Frontal cortex (tissue), 4 donors: ENCODE results near the gene BRD7. TPM values are rescaled to one million over a fixed set of nuclear protein-coding genes. Genes with fewer than 3 reads are reported as not detected.

Source experiments
- DNase-seq, 2 donors: peaks; one replicate each; pipeline ENCODE4 v3.0.0; 2012; ENCODE audit warnings: low spot score in 2 of 2
- FAIRE-seq: peaks from 2 replicates; lab custom pipeline; 2012; peaks lifted over from hg19 to GRCh38; lab: Jason Lieb, UNC
- total RNA-seq: library from RNA; depleted of rRNA; stranded (reverse); fragments of >200 nt; gene quantifications from one replicate; pipeline ENCODE4 v1.2.3, GENCODE V29; 2014
- donor health status: control.
- donor health status: control.
- donor health status: control.

The BRD7 gene
- 39.5 TPM for total RNA-seq

DNA sequence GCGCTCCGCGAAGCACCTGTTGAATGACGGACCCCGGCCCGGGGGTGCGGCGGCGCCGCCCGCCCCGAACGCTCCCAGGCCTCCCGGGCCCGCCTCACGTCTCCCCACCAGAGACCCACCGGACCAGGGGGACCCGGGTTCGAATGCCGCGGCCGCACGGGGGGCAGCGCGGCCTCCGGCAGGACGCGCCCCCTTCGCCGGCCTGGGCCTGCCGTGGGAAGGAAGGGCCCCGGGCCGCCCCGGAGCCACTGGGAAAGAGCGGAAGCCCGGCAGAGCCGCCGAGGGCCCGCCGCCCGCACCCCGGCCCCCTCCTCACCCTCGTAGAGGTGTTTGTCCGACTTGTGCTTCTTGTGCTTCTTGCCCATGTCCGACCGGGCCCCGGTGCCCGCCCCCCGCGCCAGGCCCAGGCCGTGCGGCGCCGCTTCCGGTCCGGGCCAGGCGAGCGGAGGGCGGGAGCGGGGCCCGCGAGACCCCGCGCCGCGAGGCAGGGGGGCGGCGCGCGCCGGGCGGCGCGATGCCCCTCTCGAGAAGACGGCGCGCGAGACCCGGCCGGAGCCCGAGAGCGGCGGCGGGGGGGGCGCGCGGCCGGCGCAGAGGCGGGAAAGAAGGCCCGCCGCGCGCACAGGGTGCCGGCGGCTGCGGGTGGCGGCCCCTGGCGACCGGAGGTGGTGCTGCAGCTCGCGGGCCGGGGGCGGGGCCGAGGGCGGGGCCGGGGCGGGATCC, at the start of gene BRD7:
Gene BRD7, minus strand, starts transcription at position 579 of the 723 bp plus-strand sequence. Its CDS starts 214 bp downstream, at position 365.
- DNase-seq = peak; percentile 92 to 95
- no peak for FAIRE-seq

DNA sequence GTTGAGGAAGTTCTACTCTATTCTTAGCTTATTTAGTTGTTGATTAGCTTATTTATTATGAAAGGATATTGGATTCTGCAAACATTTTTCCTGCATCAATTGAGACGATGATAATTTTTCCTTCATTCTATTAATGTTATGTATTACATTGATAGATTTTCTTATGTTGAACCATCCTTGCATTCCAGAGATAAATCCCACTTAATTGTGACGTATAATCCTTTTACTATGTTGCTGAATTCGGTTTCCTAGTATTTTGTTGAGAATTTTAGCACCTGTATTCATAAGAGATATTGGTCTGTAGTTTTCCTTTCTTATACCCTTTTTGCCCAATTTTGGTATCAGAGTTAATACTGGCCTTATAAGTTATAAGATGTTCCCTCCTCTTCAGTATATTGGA, 47.6 kb upstream of the BRD7 start:
- no peak for FAIRE-seq
- no peak for DNase-seq

DNA sequence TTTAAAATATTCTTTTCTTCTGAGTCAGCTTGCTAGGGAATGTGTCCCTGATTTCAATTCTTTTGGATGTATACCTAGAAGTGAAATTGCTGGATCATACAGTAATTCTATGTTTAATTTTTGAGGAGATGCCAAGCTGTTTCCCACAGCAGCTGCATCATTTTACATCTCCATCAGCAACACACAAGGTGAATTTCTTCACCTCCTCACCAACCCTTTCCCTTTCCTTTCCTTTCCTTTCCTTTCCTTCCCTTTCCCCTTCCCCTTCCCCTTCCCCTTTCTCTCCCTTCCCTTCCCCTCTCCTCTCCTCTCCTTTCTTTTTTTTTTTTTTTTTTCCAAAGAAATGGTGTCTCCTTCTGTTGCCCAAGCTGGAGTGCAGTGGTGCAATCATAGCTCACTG, 45.4 kb upstream of the BRD7 start:
- DNase-seq (no peak), FAIRE-seq (no peak)

- DNase-seq (no peak), FAIRE-seq (no peak)
These were observed 42.2 kb upstream of the BRD7 start for GRCh38 chr16:50411034-50411433.

GRCh38 chr16:50408001-50408561, 39.3 kb upstream of the BRD7 start:
- no peak for FAIRE-seq
- no peak for DNase-seq

DNA sequence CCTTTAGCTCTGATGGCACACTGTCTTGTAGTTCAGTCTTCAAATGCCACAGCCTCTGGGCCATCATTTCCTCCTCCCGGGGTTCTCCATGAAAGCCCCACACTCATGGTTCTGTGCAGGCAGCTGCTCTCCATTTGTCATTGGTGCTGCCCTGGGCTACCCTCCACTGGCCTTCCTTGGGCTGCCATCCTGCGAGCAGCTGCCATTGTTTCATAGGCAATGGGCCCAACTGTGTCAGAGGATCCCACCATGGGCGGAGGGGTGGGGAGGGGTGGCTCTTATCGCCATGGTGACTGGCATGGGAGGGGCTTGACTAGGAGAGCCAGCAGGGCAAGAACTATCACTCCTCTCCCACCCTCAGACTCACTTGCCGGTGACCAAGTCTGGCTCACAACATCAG, 38.6 kb upstream of the BRD7 start:
- FAIRE-seq = no peak
- no peak for DNase-seq

DNA sequence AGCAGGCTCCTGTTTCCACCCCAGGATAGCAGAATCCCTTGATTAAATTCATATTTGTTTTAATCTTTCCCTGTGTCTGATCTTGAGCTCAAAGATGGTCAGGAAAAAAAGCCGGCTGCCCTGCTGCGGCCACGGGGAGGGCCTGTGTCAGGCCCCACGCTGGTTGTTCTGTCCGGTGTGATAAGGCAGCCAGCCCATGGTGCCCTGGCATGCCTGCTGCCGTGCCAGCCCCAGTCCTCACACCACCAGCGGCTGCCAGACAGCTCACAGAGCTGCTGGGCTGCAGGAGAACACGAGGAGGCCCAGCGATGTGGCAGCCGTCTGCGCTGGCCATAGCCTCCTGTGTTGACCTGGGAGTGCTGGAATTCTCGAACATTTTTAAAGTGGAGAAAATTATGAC, 34.7 kb upstream of the BRD7 start:
- no peak for DNase-seq
- FAIRE-seq = no peak

- DNase-seq (no peak), FAIRE-seq (no peak)
These were observed 33.6 kb upstream of the BRD7 start for GRCh38 chr16:50402298-50402895.

- FAIRE-seq (no peak), DNase-seq (no peak)
These were observed 32.6 kb upstream of the BRD7 start for GRCh38 chr16:50401355-50401754.

DNA sequence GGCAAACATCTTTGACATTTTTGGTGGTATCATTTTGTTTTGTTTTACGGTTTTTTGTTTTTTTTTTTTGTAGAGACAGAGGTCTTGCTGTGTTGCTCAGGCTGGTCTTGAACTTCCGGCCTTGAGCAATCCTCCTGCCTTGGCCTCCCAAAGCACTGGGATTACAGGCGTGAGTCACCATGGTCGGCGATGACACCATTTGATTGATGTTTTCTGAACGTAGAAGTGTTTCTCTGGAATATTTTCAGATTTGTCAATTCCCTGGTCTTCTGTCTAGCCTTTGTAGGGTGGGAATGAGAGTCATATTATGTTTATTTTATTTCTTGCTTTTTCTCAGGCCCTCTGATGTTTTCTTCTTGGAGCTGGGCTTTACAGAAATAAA, 32.2 kb upstream of the BRD7 start:
- FAIRE-seq = no peak
- no peak for DNase-seq

- no peak for FAIRE-seq
- no peak for DNase-seq
These were observed 31.7 kb upstream of the BRD7 start for GRCh38 chr16:50400312-50400966.

DNA sequence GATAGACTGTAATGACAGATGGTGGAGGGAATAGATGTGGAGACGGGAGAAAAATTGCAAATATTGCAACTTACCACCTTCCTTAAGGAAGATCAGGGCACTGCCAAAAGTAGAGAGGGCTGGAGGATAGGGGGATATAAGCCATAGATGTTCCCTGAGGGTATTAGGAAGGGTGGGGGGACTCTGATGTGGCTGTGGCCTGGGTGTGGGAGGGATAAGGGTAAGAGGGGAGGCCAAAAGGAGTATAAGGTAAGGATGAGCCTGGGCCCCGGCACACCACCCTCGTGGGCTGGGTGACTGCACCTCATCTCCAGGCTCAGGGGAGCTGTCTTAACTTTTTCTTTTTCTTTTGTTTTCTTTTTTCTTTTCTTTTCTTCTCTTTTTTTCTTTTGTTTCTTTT, 30.6 kb upstream of the BRD7 start:
- DNase-seq (no peak), FAIRE-seq (no peak)

DNA sequence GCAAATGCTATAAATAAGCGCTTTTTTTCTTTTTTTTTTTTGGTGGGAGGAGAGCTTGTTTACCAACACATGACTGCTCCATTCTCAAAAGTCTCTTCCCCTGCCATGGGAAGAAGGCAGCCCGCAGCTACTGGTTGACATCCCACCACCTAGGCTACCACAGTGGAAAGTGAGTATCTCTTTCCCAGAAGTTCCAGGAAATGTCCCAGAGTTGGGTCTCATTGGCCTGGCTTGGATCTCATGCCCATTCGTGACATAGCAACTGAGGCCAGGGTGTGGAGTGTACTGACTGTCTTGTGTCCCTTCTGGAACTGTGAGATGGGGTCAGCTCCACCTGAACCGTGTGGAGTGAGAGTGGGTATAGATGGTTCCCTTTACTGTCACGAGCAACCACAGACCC, 29.5 kb upstream of the BRD7 start:
- no peak for FAIRE-seq
- no peak for DNase-seq

DNA sequence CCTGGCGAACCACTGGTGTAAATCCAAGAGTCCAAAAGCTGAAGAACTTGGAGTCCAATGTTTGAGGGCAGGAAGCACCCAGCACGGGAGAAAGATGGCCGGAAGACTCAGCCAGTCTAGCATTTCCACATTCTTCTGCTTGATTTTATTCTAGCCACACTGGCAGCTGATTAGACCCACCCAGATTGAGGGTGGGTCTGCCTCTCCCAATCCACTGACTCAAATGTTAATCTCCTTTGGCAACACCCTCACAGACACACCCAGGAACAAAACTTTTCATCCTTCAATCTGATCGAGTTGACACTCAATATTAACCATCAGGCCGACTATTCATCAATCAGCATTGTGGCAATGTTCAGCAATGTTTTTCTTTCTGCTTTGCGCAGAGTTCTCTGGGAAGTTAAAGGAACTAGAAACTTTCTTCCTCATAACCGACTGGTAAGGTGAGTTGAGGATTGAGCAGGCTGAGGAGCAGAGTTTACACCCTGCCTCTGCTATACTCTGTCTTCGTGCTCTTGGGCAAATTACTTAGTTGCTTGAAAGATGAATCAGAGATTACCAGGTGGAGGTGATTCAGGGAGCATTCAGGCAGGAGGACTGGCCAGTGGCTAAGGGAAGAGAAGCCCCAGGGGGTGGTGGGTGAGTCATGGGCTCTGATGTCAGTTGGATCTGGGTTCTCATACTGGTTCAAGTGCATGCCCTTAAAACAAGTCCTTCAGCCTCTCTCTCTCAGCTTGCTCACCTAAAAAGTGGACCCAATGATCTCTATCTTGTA, 28.2 kb upstream of the BRD7 start:
- no peak for DNase-seq
- no peak for FAIRE-seq

DNA sequence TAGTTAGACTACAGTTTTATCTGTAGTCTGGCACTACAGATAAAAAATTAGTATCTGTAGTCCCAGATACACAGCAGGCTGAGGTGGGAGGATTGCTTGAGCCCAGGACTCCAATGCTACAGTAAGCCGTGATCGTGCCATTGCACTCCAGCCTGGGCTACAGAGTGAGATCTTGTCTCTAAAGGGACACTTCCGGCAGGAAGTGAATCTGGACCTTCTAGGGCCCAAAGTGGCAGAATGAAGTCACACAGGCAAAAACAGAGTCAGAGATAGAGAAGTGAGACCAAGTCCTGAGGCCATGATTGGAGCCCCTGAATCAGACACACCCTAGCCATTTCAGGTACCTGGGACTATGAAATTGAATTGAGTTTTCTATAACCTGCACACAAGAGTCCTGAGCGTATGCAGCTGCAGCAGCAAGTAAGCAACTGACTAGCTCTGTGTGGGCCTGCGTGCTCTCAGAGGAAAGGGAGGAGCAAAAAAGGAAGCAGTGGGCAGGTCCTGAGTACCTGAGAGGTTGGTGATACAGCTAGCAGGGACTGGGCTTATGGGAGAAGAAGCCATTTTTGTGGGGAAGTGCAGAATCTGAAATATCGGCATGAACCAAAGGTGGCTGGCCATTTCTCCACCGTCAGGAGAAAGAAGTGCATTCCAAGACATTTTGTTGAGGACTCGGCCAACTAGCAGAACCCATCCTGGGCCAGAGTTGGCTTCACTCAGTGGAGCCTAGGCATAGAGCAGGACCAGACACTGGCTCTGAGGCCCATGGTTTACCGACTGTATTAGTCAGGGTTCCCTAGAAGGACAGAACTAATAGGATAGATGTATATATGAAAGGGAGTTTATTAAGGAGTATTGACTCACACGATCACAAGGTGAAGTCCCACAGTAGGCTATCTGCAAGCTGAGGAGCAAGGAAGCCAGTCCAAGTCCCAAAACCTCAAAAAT, 27.2 kb upstream of the BRD7 start:
- FAIRE-seq = no peak
- DNase-seq = no peak

GRCh38 chr16:50393858-50394802, 25.3 kb upstream of the BRD7 start:
- DNase-seq (no peak), FAIRE-seq (no peak)

DNA sequence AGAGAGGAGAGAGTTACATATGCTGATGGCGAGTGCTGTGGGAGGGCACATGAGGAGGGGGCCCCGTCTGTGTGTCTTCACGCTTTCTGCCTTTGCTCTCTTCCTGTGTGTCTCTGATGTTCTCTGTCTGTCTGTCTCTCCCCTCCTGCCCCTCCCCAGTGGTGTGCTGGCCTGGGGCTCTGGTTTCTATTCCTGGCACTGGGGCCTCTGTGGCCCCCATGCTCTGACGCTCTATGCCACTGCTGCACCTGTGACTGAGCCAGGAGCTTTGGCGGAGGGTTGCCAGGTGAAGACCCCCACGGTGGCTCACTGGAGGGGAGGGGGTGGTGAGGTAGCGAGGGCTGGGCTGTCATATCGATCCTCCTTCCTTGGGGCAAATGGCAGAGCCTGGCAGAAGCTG, 24.6 kb upstream of the BRD7 start:
- DNase-seq = no peak
- no peak for FAIRE-seq
